ENCODE data around the gene OXTR. TPM values are rescaled to one million over a fixed set of nuclear protein-coding genes. Genes with fewer than 3 reads are reported as not detected.

Gene OXTR
- total and polyA plus RNA-seq, 2 experiments from 2014 or later = 5.5 to 9.3 TPM

DNA sequence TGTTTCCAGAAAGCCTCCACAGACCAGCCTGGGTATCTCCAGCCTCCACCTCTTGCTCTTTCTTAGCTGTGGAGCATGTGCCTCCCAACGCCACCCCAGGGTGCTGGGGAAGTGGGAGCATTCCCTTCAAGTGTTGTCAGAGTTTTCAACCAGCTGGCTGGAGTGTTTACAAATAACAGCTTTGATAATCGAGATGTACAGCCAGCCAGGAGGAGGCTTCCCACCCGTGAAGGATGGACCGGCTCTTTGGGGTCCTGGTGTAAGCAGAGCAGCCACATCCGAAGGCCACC, 8.5 kb upstream of the OXTR start:
- no peaks in the 10 kb centered on the region for H3K9me2 ChIP-seq (ENCODE audit: insufficient read depth)
- DNase-seq (ENCODE audit: low spot score) (no peak), ATAC-seq (no peak)
- Mint-ChIP-seq H3K4me1 (peaks cover 3% of the 10 kb centered on the region; the same call in 2 of the 3 replicates), H3K36me3 (ENCODE audit: low read depth) (no peaks in the 10 kb centered on the region), H3K4me3 (no peak overlapping the region), H3K27ac (no peak overlapping the region), H3K9me3 (no peaks in the 10 kb centered on the region; the same call in 2 of the 3 replicates), H3K27me3 (ENCODE audit: insufficient read depth, low read depth, poor library complexity) (peaks cover 3% of the 10 kb centered on the region)
- H3K4me2 ChIP-seq = no peak overlapping the region
- H3K27me3 ChIP-seq (ENCODE audit: insufficient read depth) = no peaks in the 10 kb centered on the region
- no peaks in the 10 kb centered on the region for H3F3A ChIP-seq (replicated peaks; ENCODE audit: low read depth)
- H2AFZ ChIP-seq = no peak overlapping the region
- H3K36me3 ChIP-seq (ENCODE audit: insufficient read depth) = no peaks in the 10 kb centered on the region
- peaks cover 15% of the 10 kb centered on the region; the same call in 1 of the 2 replicates for H3K4me1 ChIP-seq (ENCODE audit: insufficient read depth)
- TF ChIP-seq EZH2 (IDR thresholded peaks at IDR 0.05; ENCODE audit: low read depth, unreplicated experiment) = no peak
- TF ChIP-seq JUNB (IDR thresholded peaks at IDR 0.05; ENCODE audit: unreplicated experiment) = no peak
- TF ChIP-seq, protein P1, sequence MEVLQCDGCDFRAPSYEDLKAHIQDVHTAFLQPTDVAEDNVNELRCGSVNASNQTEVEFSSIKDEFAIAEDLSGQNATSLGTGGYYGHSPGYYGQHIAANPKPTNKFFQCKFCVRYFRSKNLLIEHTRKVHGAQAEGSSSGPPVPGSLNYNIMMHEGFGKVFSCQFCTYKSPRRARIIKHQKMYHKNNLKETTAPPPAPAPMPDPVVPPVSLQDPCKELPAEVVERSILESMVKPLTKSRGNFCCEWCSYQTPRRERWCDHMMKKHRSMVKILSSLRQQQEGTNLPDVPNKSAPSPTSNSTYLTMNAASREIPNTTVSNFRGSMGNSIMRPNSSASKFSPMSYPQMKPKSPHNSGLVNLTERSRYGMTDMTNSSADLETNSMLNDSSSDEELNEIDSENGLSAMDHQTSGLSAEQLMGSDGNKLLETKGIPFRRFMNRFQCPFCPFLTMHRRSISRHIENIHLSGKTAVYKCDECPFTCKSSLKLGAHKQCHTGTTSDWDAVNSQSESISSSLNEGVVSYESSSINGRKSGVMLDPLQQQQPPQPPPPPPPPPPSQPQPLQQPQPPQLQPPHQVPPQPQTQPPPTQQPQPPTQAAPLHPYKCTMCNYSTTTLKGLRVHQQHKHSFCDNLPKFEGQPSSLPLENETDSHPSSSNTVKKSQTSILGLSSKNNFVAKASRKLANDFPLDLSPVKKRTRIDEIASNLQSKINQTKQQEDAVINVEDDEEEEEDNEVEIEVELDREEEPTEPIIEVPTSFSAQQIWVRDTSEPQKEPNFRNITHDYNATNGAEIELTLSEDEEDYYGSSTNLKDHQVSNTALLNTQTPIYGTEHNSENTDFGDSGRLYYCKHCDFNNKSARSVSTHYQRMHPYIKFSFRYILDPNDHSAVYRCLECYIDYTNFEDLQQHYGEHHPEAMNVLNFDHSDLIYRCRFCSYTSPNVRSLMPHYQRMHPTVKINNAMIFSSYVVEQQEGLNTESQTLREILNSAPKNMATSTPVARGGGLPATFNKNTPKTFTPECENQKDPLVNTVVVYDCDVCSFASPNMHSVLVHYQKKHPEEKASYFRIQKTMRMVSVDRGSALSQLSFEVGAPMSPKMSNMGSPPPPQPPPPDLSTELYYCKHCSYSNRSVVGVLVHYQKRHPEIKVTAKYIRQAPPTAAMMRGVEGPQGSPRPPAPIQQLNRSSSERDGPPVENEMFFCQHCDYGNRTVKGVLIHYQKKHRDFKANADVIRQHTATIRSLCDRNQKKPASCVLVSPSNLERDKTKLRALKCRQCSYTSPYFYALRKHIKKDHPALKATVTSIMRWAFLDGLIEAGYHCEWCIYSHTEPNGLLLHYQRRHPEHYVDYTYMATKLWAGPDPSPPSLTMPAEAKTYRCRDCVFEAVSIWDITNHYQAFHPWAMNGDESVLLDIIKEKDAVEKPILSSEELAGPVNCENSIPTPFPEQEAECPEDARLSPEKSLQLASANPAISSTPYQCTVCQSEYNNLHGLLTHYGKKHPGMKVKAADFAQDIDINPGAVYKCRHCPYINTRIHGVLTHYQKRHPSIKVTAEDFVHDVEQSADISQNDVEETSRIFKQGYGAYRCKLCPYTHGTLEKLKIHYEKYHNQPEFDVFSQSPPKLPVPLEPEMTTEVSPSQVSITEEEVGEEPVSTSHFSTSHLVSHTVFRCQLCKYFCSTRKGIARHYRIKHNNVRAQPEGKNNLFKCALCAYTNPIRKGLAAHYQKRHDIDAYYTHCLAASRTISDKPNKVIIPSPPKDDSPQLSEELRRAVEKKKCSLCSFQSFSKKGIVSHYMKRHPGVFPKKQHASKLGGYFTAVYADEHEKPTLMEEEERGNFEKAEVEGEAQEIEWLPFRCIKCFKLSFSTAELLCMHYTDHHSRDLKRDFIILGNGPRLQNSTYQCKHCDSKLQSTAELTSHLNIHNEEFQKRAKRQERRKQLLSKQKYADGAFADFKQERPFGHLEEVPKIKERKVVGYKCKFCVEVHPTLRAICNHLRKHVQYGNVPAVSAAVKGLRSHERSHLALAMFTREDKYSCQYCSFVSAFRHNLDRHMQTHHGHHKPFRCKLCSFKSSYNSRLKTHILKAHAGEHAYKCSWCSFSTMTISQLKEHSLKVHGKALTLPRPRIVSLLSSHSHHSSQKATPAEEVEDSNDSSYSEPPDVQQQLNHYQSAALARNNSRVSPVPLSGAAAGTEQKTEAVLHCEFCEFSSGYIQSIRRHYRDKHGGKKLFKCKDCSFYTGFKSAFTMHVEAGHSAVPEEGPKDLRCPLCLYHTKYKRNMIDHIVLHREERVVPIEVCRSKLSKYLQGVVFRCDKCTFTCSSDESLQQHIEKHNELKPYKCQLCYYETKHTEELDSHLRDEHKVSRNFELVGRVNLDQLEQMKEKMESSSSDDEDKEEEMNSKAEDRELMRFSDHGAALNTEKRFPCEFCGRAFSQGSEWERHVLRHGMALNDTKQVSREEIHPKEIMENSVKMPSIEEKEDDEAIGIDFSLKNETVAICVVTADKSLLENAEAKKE (CRISPR knock-in tag; IDR thresholded peaks at IDR 0.05) = no peak
- no peak overlapping the region for H3K27ac ChIP-seq (ENCODE audit: low read depth)
- no peaks in the 10 kb centered on the region; the same call in 1 of the 2 replicates for H4K20me1 ChIP-seq (replicated peaks; ENCODE audit: insufficient read depth)
- no peak overlapping the region for H3K4me3 ChIP-seq
- no peaks in the 10 kb centered on the region for H3K79me2 ChIP-seq (replicated peaks; ENCODE audit: insufficient read depth)

DNA sequence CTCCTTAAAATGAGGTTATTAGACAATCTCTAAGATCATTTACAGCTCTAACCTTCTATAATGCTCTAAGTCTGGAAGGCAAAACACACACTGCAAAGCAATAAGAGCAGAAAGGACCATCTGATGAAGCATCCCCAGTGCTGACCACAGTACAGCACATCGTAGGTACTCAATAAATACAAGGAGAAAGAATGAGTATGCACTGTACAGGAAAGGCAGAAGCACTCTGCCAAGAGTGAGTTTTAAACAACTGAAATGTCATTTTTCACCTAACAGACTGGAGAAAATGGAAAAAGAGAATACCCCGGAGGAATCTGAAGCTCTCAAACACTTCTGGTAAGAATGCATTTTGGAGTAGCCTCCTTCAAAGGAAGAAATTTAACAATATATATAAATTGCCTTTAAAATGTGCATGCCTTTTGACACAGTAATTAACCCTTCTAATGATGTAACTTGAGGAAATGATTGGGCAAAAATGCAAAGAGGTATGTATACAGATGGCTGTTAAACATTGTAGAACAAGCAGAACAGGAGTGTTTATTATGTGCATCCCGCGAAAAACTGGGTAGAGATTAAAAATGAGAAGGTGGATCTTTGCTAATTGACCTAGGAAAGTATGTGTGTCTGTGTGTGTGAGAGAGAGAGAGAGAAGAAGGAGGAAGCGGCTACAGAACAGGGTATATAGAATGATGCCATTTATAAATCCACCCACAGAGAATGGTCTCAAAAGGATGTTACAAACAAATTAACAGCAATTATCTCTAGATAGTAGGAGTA, 8.0 kb upstream of the OXTR start:
- Mint-ChIP-seq H3K4me1 (peaks cover 3% of the 10 kb centered on the region; the same call in 2 of the 3 replicates), H3K4me3 (no peak overlapping the region), H3K36me3 (ENCODE audit: low read depth) (no peaks in the 10 kb centered on the region), H3K27me3 (ENCODE audit: insufficient read depth, low read depth, poor library complexity) (peaks cover 3% of the 10 kb centered on the region), H3K9me3 (no peaks in the 10 kb centered on the region; the same call in 2 of the 3 replicates), H3K27ac (no peak overlapping the region)
- no peak overlapping the region for H3K4me2 ChIP-seq
- no peak overlapping the region for H3K4me3 ChIP-seq
- no peak for ATAC-seq
- peaks cover 15% of the 10 kb centered on the region; the same call in 1 of the 2 replicates for H3K4me1 ChIP-seq (ENCODE audit: insufficient read depth)
- no peaks in the 10 kb centered on the region for H3K27me3 ChIP-seq (ENCODE audit: insufficient read depth)
- DNase-seq (ENCODE audit: low spot score) = no peak
- no peak overlapping the region for H3K27ac ChIP-seq (ENCODE audit: low read depth)
- H3F3A ChIP-seq (replicated peaks; ENCODE audit: low read depth) = no peaks in the 10 kb centered on the region
- no peaks in the 10 kb centered on the region for H3K36me3 ChIP-seq (ENCODE audit: insufficient read depth)
- H3K79me2 ChIP-seq (replicated peaks; ENCODE audit: insufficient read depth) = no peaks in the 10 kb centered on the region
- H4K20me1 ChIP-seq (replicated peaks; ENCODE audit: insufficient read depth) = no peaks in the 10 kb centered on the region; the same call in 1 of the 2 replicates
- 0 out of 2 replicates have a peak, but pooled peaks cover 2% of the 10 kb centered on the region for H3K9me2 ChIP-seq (ENCODE audit: insufficient read depth)
- no peak overlapping the region for H2AFZ ChIP-seq
- TF ChIP-seq CREB1 (CRISPR knock-in tag; IDR thresholded peaks at IDR 0.05; ENCODE audit: low read depth) (no peak), ZNF114 (CRISPR knock-in tag; IDR thresholded peaks at IDR 0.05) (no peak)
- TF ChIP-seq, protein P1 (CRISPR knock-in tag; IDR thresholded peaks at IDR 0.05) = no peak
